GM23248 (cell line): Measurements from ENCODE around the gene RASIP1.

Experiments
- EZH2 ChIP-seq: fragments of 200-600 bp; sonication (generic); IDR thresholded peaks from 2 replicates; pipeline ENCODE4 v1.6.1; 2018; ENCODE audit warnings: antibody characterized with exemption, mild to moderate bottlenecking; ENCODE audit not compliant: insufficient read depth, poor library complexity, severe bottlenecking
- EZH2phosphoT487 ChIP-seq: fragments of 200-600 bp; sonication (generic); IDR thresholded peaks from 2 replicates; pipeline ENCODE4 v1.6.1; 2018; ENCODE audit warnings: antibody characterized with exemption, moderate library complexity, mild to moderate bottlenecking, low read depth; ENCODE audit not compliant: insufficient read depth

- no peak for TF ChIP-seq EZH2phosphoT487
- TF ChIP-seq EZH2, result no peak
These were observed 37.1 kb downstream of the RASIP1 start for GRCh38 chr19:48703316-48703715.
